Renal pelvis (tissue), 4 donors: ENCODE measurements around the gene PNRC1. TPM values are rescaled to one million over a fixed set of nuclear protein-coding genes. Genes with fewer than 3 reads are reported as not detected.
A peak's percentile ranks its signal among the peaks of the same experiment; 100 is the strongest.
"Not testable (repeated sequence)": the region's sequence is repeated elsewhere in the genome, so short reads cannot be mapped to it uniquely, and the experiment has no call there.

ENCODE experiments used
- DNase-seq: peaks from one replicate; pipeline ENCODE4 v3.0.0-alpha.2; 2013
- polyA plus RNA-seq, 3 donors: library from polyadenylated mRNA; unstranded; fragments of 120-200 nt; gene quantifications; one replicate each; pipeline ENCODE4 v1.2.1, GENCODE V29; 2013; ENCODE audit not compliant: insufficient read length in 3 of 3

Gene PNRC1
- polyA plus RNA-seq, 3 donors = 106 to 122 (median 110) TPM

GRCh38 chr6:89084954-89085353 lies 4.4 kb downstream of the PNRC1 start:
- no peak for DNase-seq

- no peak for DNase-seq
These were observed 5.1 kb downstream of the PNRC1 start for GRCh38 chr6:89085409-89086205.

GRCh38 chr6:89087881-89088280 lies 7.3 kb downstream of the PNRC1 start:
- DNase-seq = no peak

GRCh38 chr6:89098461-89098860 lies 17.9 kb downstream of the PNRC1 start:
- DNase-seq = no peak

GRCh38 chr6:89100114-89100513 lies 19.6 kb downstream of the PNRC1 start:
- no peak for DNase-seq

GRCh38 chr6:89110284-89110683 lies 29.7 kb downstream of the PNRC1 start:
- no peak for DNase-seq

- no peak for DNase-seq
These were observed 31.4 kb downstream of the PNRC1 start for GRCh38 chr6:89111933-89112332.

GRCh38 chr6:89116702-89117101 lies 36.2 kb downstream of the PNRC1 start:
- no peak for DNase-seq

GRCh38 chr6:89117211-89118108 lies 36.9 kb downstream of the PNRC1 start, which contains the start of gene SRSF12:
TSS of gene SRSF12 (minus strand) at chr6:89118071. CDS start at chr6:89117887, 184 bp downstream.
- DNase-seq = peak; percentile 61

GRCh38 chr6:89118931-89119330 lies 38.4 kb downstream of the PNRC1 start:
- DNase-seq = no peak

- no peak for DNase-seq
These were observed 39.8 kb downstream of the PNRC1 start for GRCh38 chr6:89120371-89120770.

- no peak for DNase-seq
These were observed 41.4 kb downstream of the PNRC1 start for GRCh38 chr6:89121934-89122333.

- DNase-seq = no peak
These were observed 42.1 kb downstream of the PNRC1 start for GRCh38 chr6:89122625-89123024.

GRCh38 chr6:89128256-89128671 lies 47.7 kb downstream of the PNRC1 start:
- not testable (repeated sequence) for DNase-seq

GRCh38 chr6:89131599-89131998 lies 51.0 kb downstream of the PNRC1 start:
- DNase-seq = no peak

- DNase-seq = no peak
These were observed 51.5 kb downstream of the PNRC1 start for GRCh38 chr6:89132057-89132456.

GRCh38 chr6:89133981-89134380 lies 53.4 kb downstream of the PNRC1 start:
- DNase-seq = no peak

- DNase-seq = no peak
These were observed 54.2 kb downstream of the PNRC1 start for GRCh38 chr6:89134723-89135122.
